ENCODE measurements around the gene ASS1.

The ASS1 gene

DNA sequence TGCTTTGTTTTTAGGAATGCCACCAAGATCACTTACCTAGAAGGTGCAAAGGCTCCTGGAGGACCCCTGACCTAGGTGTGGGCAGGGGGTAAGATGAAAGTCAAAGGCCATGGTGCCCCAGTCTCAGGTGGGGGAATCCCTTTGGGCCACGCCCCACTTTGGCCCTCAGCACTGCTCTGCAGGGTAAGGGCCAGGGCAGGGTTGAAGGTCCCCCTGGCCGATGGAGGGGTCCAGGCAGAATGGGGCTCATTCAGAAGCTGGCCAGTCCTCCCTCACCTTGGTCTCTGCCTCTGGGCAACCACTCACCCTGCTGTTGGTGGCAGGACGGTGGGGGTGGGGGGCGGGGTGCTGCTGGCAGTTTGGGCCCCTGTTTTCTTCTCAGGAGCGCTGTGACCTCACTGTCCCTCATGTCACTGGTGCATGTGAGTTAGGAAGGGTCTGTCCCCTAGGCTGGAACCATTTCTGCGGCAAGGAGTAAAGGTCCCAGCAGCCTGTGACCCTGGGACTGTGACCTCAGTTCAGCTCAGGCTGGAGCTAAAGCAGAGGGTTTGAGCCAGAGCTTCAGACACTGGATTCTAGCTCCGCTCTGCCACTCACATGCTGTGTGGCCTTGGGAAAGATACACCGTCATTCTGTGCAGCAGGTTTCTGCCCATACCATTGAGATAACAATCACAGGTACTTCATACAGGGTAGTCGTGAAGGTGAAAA is 1.9 kb upstream of the ASS1 start:
- H2AFZ ChIP-seq (ENCODE audit: low read depth, low read length): no peak overlapping the region
- 92% methylated on average over 8 of the region's 9 CpGs for WGBS
- H2AK5ac ChIP-seq (ENCODE audit: low read length, severe bottlenecking): no peak overlapping the region
- no peak overlapping the region for H4K91ac ChIP-seq (ENCODE audit: low read length)
- DNase-seq: no peak
- H2BK120ac ChIP-seq (ENCODE audit: low read depth, low read length): no peak overlapping the region
- no peak overlapping the region for H3K18ac ChIP-seq (ENCODE audit: low read depth in 1 of 2, low read length in 2 of 2)
- H3K4ac ChIP-seq (ENCODE audit: low read depth in 1 of 2, low read length in 2 of 2): no peak overlapping the region
- no peak overlapping the region for H3K4me2 ChIP-seq (ENCODE audit: low read length, poor library complexity, severe bottlenecking)
- H3K9me3 ChIP-seq (ENCODE audit: control insufficient read depth, low read length): peaks cover 10% of the 10 kb centered on the region
- no peak overlapping the region for H4K8ac ChIP-seq (ENCODE audit: low read length)
- H3K27me3 ChIP-seq (ENCODE audit: control insufficient read depth in 1 of 2, insufficient read depth in 1 of 2, low read length in 2 of 2): peaks cover 0 to 3% of the 10 kb centered on the region in 2 experiments
- H3K4me1 ChIP-seq (ENCODE audit: control insufficient read depth, insufficient read depth, low read depth, low read length): peaks cover 26% of the 10 kb centered on the region
- no peak overlapping the region for H3K4me3 ChIP-seq (ENCODE audit: insufficient read depth in 1 of 2, low read depth in 1 of 2, low read length in 2 of 2)
- peaks cover 0 to 5% of the 10 kb centered on the region in 2 experiments for H3K36me3 ChIP-seq (ENCODE audit: control insufficient read depth in 1 of 2, insufficient read depth in 2 of 2, low read depth in 1 of 2, low read length in 2 of 2)
- no peak overlapping the region for H3K27ac ChIP-seq (ENCODE audit: low read length, poor library complexity, severe bottlenecking)
- H3K23ac ChIP-seq (ENCODE audit: low read length in 2 of 2): no peak overlapping the region
- no peak overlapping the region for H2BK15ac ChIP-seq (ENCODE audit: low read depth, poor library complexity, severe bottlenecking)
- no peak overlapping the region for H3K14ac ChIP-seq (ENCODE audit: low read length in 2 of 2)
- no peak overlapping the region for H3K9ac ChIP-seq (ENCODE audit: low read length)
- H2BK5ac ChIP-seq (ENCODE audit: low read depth, low read length, poor library complexity, severe bottlenecking): no peak overlapping the region
- no peak overlapping the region for H2BK12ac ChIP-seq (ENCODE audit: low read length in 2 of 2)
- H3K79me1 ChIP-seq (replicated peaks; ENCODE audit: low read length, poor library complexity, severe bottlenecking): peaks cover 3% of the 10 kb centered on the region

DNA sequence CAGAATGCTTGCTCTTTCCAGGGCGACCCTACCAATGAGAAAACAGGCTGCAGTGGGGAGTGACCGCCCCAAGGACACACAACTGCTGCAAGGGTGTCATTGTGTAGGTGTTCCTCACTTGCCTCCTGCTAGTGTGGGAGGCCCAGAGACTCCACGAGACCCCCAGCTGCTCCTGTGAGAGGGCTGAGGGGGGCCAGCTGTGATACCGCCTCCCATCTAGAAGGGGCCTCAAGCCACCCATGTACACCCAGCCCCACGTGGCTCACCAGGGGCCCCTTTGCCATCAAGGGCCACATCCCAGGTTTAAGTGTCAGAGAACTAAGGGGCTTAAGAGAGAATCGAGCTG is 1.3 kb upstream of the ASS1 start:
- Histone ChIP-seq H2AK5ac (ENCODE audit: low read length, severe bottlenecking) (no peak overlapping the region), H2BK15ac (ENCODE audit: low read depth, poor library complexity, severe bottlenecking) (no peak overlapping the region), H3K4ac (ENCODE audit: low read depth in 1 of 2, low read length in 2 of 2) (no peak overlapping the region), H3K4me1 (ENCODE audit: control insufficient read depth, insufficient read depth, low read depth, low read length) (peaks cover 31% of the 10 kb centered on the region), H2BK5ac (ENCODE audit: low read depth, low read length, poor library complexity, severe bottlenecking) (no peak overlapping the region), H3K36me3 (ENCODE audit: control insufficient read depth in 1 of 2, insufficient read depth in 2 of 2, low read depth in 1 of 2, low read length in 2 of 2) (peaks cover 0 to 10% of the 10 kb centered on the region in 2 experiments), H3K27me3 (ENCODE audit: control insufficient read depth in 1 of 2, insufficient read depth in 1 of 2, low read length in 2 of 2) (no peaks in the 10 kb centered on the region), H3K23ac (ENCODE audit: low read length in 2 of 2) (no peak overlapping the region), H3K14ac (ENCODE audit: low read length in 2 of 2) (no peak overlapping the region), H3K4me3 (ENCODE audit: insufficient read depth in 1 of 2, low read depth in 1 of 2, low read length in 2 of 2) (no peak overlapping the region), H3K18ac (ENCODE audit: low read depth in 1 of 2, low read length in 2 of 2) (no peak overlapping the region), H3K9me3 (ENCODE audit: control insufficient read depth, low read length) (peaks cover 10% of the 10 kb centered on the region), H2AFZ (ENCODE audit: low read depth, low read length) (no peak overlapping the region), H4K91ac (ENCODE audit: low read length) (no peak overlapping the region), H2BK12ac (ENCODE audit: low read length in 2 of 2) (no peak overlapping the region), H3K9ac (ENCODE audit: low read length) (no peak overlapping the region), H3K79me1 (replicated peaks; ENCODE audit: low read length, poor library complexity, severe bottlenecking) (peaks cover 5% of the 10 kb centered on the region), H4K8ac (ENCODE audit: low read length) (no peak overlapping the region), H2BK120ac (ENCODE audit: low read depth, low read length) (no peak overlapping the region), H3K27ac (ENCODE audit: low read length, poor library complexity, severe bottlenecking) (no peak overlapping the region), H3K4me2 (ENCODE audit: low read length, poor library complexity, severe bottlenecking) (no peak overlapping the region)
- 95% methylated on average over 6 of the region's 6 CpGs for WGBS
- no peak for DNase-seq

DNA sequence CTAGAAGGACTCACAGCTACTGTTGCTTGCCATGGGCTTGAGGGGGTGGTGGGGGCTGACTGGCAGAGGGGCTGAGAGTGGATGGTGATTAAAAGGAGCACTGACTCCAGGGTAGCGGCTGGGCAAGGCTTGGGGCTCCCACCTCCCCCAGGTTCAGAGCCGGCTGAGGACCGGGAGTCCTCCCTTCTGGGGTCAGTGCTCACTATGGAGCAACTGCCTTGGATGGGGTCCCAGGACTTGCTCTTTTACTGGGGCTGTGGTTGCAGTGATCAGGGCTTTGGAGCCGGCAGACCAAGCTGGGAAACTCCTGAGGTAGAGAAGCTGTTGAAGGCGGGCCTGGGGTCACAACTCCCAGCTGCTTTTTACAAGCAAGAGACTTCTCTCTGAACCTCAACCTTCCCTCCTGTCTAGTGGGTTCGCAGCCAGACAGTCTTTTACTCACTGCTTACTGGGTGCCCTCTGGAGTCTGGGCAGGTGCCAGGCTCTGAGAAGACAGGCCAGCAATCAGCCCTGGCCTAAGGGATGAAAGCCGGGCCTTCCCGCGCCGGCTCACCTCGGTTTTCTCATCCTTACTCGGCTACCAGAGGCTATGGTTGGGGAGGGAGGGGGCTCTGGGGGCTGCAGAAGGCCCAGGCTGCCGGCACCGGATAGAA is 795 bp upstream of the ASS1 start:
- H3K18ac ChIP-seq (ENCODE audit: low read depth in 1 of 2, low read length in 2 of 2): no peak overlapping the region
- 65% methylated on average over 14 of the region's 14 CpGs for WGBS
- no peak overlapping the region for H2BK12ac ChIP-seq (ENCODE audit: low read length in 2 of 2)
- H3K4me2 ChIP-seq (ENCODE audit: low read length, poor library complexity, severe bottlenecking): no peak overlapping the region
- H3K27me3 ChIP-seq (ENCODE audit: control insufficient read depth in 1 of 2, insufficient read depth in 1 of 2, low read length in 2 of 2): no peaks in the 10 kb centered on the region
- no peak overlapping the region for H2BK5ac ChIP-seq (ENCODE audit: low read depth, low read length, poor library complexity, severe bottlenecking)
- no peak overlapping the region for H3K9ac ChIP-seq (ENCODE audit: low read length)
- no peak overlapping the region for H4K8ac ChIP-seq (ENCODE audit: low read length)
- H3K14ac ChIP-seq (ENCODE audit: low read length in 2 of 2): no peak overlapping the region
- H3K36me3 ChIP-seq (ENCODE audit: control insufficient read depth in 1 of 2, insufficient read depth in 2 of 2, low read depth in 1 of 2, low read length in 2 of 2): peaks cover 0 to 13% of the 10 kb centered on the region in 2 experiments
- peaks cover 10% of the 10 kb centered on the region for H3K9me3 ChIP-seq (ENCODE audit: control insufficient read depth, low read length)
- H3K27ac ChIP-seq (ENCODE audit: low read length, poor library complexity, severe bottlenecking): no peak overlapping the region
- no peak for DNase-seq
- no peak overlapping the region for H4K91ac ChIP-seq (ENCODE audit: low read length)
- no peak overlapping the region for H3K23ac ChIP-seq (ENCODE audit: low read length in 2 of 2)
- H3K79me1 ChIP-seq (replicated peaks; ENCODE audit: low read length, poor library complexity, severe bottlenecking): peaks cover 7% of the 10 kb centered on the region
- H2BK120ac ChIP-seq (ENCODE audit: low read depth, low read length): no peak overlapping the region
- H3K4ac ChIP-seq (ENCODE audit: low read depth in 1 of 2, low read length in 2 of 2): no peak overlapping the region
- peak overlapping the region; percentile 27 for H2AK5ac ChIP-seq (ENCODE audit: low read length, severe bottlenecking)
- peak overlapping the region in 1 of 2 experiments; percentile 47 for H3K4me3 ChIP-seq (ENCODE audit: insufficient read depth in 1 of 2, low read depth in 1 of 2, low read length in 2 of 2)
- no peak overlapping the region for H2BK15ac ChIP-seq (ENCODE audit: low read depth, poor library complexity, severe bottlenecking)
- H2AFZ ChIP-seq (ENCODE audit: low read depth, low read length): no peak overlapping the region
- peaks cover 31% of the 10 kb centered on the region for H3K4me1 ChIP-seq (ENCODE audit: control insufficient read depth, insufficient read depth, low read depth, low read length)

DNA sequence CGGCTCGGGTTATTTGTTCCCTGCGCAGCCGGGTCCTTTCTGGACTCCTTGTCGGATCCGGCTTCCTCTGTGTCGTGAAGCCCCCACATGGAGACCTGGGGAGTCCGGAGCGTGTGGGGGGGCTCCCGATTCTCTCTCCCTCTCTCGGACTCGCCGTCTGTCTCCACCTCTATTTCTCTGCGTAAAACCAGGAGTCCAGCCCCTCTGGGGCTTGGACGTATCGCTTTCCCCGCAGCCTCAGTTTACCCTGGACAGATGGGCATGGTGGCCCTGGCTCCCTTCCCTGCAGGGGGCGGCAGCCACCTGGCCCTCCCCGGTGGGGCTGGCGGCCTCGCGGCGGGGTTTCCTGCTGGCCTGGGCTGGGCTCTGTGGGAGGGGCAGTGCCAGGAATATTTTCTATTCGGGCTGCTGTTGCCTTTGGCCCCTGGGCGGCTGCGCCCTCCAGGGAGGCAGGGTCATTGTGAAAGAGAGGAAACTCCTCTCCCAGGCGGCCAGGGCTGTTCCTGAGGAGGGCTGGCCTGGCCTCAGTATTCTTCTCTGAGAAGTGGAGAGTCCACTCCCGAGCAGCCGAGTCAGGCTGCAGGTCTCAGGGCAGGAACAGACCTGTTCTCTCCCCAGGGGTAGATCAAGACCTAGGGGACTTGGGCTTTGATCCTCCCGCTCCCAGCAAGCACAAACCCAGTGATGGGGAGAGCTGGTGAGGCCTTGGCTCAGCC is 665 bp downstream of the ASS1 start:
- no peak overlapping the region for H2AK5ac ChIP-seq (ENCODE audit: low read length, severe bottlenecking)
- H3K4ac ChIP-seq (ENCODE audit: low read depth in 1 of 2, low read length in 2 of 2): peak overlapping the region in 1 of 2 experiments; percentile 49
- H3K4me3 ChIP-seq (ENCODE audit: insufficient read depth in 1 of 2, low read depth in 1 of 2, low read length in 2 of 2): peak overlapping the region; percentile 71 to 87
- H3K23ac ChIP-seq (ENCODE audit: low read length in 2 of 2): peak overlapping the region in 1 of 2 experiments; percentile 76
- H2BK12ac ChIP-seq (ENCODE audit: low read length in 2 of 2): peak overlapping the region in 1 of 2 experiments; percentile 52
- no peak overlapping the region for H3K14ac ChIP-seq (ENCODE audit: low read length in 2 of 2)
- H3K18ac ChIP-seq (ENCODE audit: low read depth in 1 of 2, low read length in 2 of 2): peak overlapping the region in 1 of 2 experiments; percentile 42
- H2BK5ac ChIP-seq (ENCODE audit: low read depth, low read length, poor library complexity, severe bottlenecking): no peak overlapping the region
- H2AFZ ChIP-seq (ENCODE audit: low read depth, low read length): peak overlapping the region; percentile 65
- H4K8ac ChIP-seq (ENCODE audit: low read length): peak overlapping the region; percentile 9
- H3K27me3 ChIP-seq (ENCODE audit: control insufficient read depth in 1 of 2, insufficient read depth in 1 of 2, low read length in 2 of 2): no peaks in the 10 kb centered on the region
- H3K4me1 ChIP-seq (ENCODE audit: control insufficient read depth, insufficient read depth, low read depth, low read length): peaks cover 42% of the 10 kb centered on the region
- no peak overlapping the region for H4K91ac ChIP-seq (ENCODE audit: low read length)
- H3K36me3 ChIP-seq (ENCODE audit: control insufficient read depth in 1 of 2, insufficient read depth in 2 of 2, low read depth in 1 of 2, low read length in 2 of 2): peaks cover 0 to 16% of the 10 kb centered on the region in 2 experiments
- H3K4me2 ChIP-seq (ENCODE audit: low read length, poor library complexity, severe bottlenecking): peak overlapping the region; percentile 97
- peak overlapping the region; percentile 81 for H3K27ac ChIP-seq (ENCODE audit: low read length, poor library complexity, severe bottlenecking)
- H3K9me3 ChIP-seq (ENCODE audit: control insufficient read depth, low read length): peaks cover 10% of the 10 kb centered on the region
- peak overlapping the region; percentile 88 for H3K9ac ChIP-seq (ENCODE audit: low read length)
- DNase-seq: peak; percentile 81
- H2BK15ac ChIP-seq (ENCODE audit: low read depth, poor library complexity, severe bottlenecking): no peak overlapping the region
- no peak overlapping the region for H2BK120ac ChIP-seq (ENCODE audit: low read depth, low read length)
- H3K79me1 ChIP-seq (replicated peaks; ENCODE audit: low read length, poor library complexity, severe bottlenecking): peaks cover 16% of the 10 kb centered on the region
- 8% methylated on average over 30 of the region's 30 CpGs for WGBS
